CD4-positive, CD25-positive, alpha-beta regulatory T cell (primary cell): ENCODE results near the gene CD48. TPM values are rescaled to one million over a fixed set of nuclear protein-coding genes. Genes with fewer than 3 reads are reported as not detected.

ENCODE experiments used
- ATAC-seq, 2 donors: fragments of 150-1000 bp; cut with Tn5 transposase; one replicate each; pipeline ENCODE4 v1.10.0; 2021; ENCODE audit warnings: low read depth in 2 of 2, moderate number of reproducible peaks in 2 of 2, moderate library complexity in 1 of 2
- DNase-seq, 3 donors: peaks; one replicate each; pipeline versions ENCODE4 v3.0.0 to v3.0.0-alpha.2; 2012 to 2022; ENCODE audit warnings: mixed read lengths in 1 of 3
- H3K27ac ChIP-seq: one replicate; pipeline ENCODE4 v1.7.0; 2013; ENCODE audit warnings: mild to moderate bottlenecking, low read length; ENCODE audit not compliant: insufficient read depth, poor library complexity, severe bottlenecking
- H3K27me3 ChIP-seq: one replicate; pipeline ENCODE4 v1.7.0; 2013; ENCODE audit warnings: low read length; ENCODE audit not compliant: control insufficient read depth, insufficient read depth
- H3K36me3 ChIP-seq: one replicate; pipeline ENCODE4 v1.7.0; 2013; ENCODE audit warnings: mild to moderate bottlenecking, low read length, moderate library complexity; ENCODE audit not compliant: control insufficient read depth, insufficient read depth
- H3K4me1 ChIP-seq: 2 replicates; pipeline ENCODE4 v1.7.0; 2013; ENCODE audit warnings: mild to moderate bottlenecking, low read length; ENCODE audit not compliant: insufficient read depth, control insufficient read depth, poor library complexity, severe bottlenecking
- H3K4me3 ChIP-seq: one replicate; pipeline ENCODE4 v1.7.0; 2013; ENCODE audit warnings: low read depth, mild to moderate bottlenecking, low read length, moderate library complexity
- H3K9me3 ChIP-seq, 2 experiments: 1 replicate in 1 of 2; 2 replicates in 1 of 2; pipeline ENCODE4 v1.7.0; 2013; ENCODE audit warnings: low read length in 2 of 2, mild to moderate bottlenecking in 1 of 2, moderate library complexity in 1 of 2; ENCODE audit not compliant: control insufficient read depth in 2 of 2
- H3K27ac Mint-ChIP-seq, 3 donors: one replicate each; pipeline ENCODE4 v1.8.0; 2020 to 2022; ENCODE audit warnings: mild to moderate bottlenecking in 3 of 3, mixed read lengths in 3 of 3, moderate library complexity in 2 of 3
- H3K27me3 Mint-ChIP-seq: one replicate; pipeline ENCODE4 v1.8.0; 2022; ENCODE audit warnings: mild to moderate bottlenecking, mixed read lengths
- H3K36me3 Mint-ChIP-seq: one replicate; pipeline ENCODE4 v1.8.0; 2020; ENCODE audit warnings: mixed read lengths
- H3K4me1 Mint-ChIP-seq, 4 donors: one replicate each; pipeline ENCODE4 v1.8.0; 2020 to 2022; ENCODE audit warnings: mixed read lengths in 4 of 4, mild to moderate bottlenecking in 1 of 4
- H3K4me3 Mint-ChIP-seq, 4 donors: one replicate each; pipeline ENCODE4 v1.8.0; 2020 to 2022; ENCODE audit warnings: mild to moderate bottlenecking in 4 of 4, mixed read lengths in 4 of 4, moderate library complexity in 3 of 4
- H3K9me3 Mint-ChIP-seq, 7 donors: one replicate each; pipeline ENCODE4 v1.8.0; 2020 to 2022; ENCODE audit warnings: mixed read lengths in 7 of 7, mild to moderate bottlenecking in 3 of 7, moderate library complexity in 2 of 7
- polyA plus RNA-seq, 4 donors: library from polyadenylated mRNA; unstranded; fragments of 300-500 nt; fragmentation: Illumina TruSeq; gene quantifications; one replicate each; pipeline ENCODE4 v1.2.3, GENCODE V29; 2021
- total RNA-seq: library from RNA; stranded (reverse); gene quantifications from one replicate; pipeline ENCODE4 v1.2.3, GENCODE V29; 2022

Gene CD48
- total and polyA plus RNA-seq, 5 donors from 2014 or later, result 196 to 290 (median 242) TPM

DNA sequence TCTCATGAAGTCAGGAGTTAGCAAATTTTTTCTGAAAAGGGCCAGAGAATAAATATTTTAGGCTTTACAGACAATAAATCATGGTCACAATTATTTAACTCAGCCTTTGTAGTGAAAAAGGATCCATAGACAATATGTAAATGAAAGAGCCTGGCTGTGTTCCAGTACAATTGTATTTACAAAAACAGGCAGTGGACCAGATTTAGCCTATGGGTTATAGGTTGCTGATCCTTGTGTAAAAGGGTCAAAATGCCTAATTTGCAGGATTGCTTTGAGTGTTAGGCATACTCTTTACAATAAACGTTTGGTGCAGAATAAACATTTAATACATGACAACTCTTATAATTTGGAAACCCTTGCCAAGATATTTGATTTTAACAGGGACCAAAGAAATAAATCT, 33.9 kb upstream of the CD48 start:
- DNase-seq (no peak), ATAC-seq (no peak)
- H3K27me3 ChIP-seq, result no peaks in the 10 kb centered on the region
- H3K9me3 Mint-ChIP-seq, result no peaks in the 10 kb centered on the region
- H3K9me3 ChIP-seq, result no peaks in the 10 kb centered on the region
- peaks cover 11 to 25% (median 18%) of the 10 kb centered on the region in 4 donors for H3K4me1 Mint-ChIP-seq
- H3K27ac Mint-ChIP-seq, result no peak overlapping the region
- H3K27ac ChIP-seq, result no peak overlapping the region
- no peak overlapping the region for H3K4me3 ChIP-seq
- no peaks in the 10 kb centered on the region for H3K36me3 Mint-ChIP-seq
- H3K4me3 Mint-ChIP-seq, result no peak overlapping the region
- no peaks in the 10 kb centered on the region for H3K36me3 ChIP-seq
- no peaks in the 10 kb centered on the region for H3K4me1 ChIP-seq
- peaks cover 15% of the 10 kb centered on the region for H3K27me3 Mint-ChIP-seq

DNA sequence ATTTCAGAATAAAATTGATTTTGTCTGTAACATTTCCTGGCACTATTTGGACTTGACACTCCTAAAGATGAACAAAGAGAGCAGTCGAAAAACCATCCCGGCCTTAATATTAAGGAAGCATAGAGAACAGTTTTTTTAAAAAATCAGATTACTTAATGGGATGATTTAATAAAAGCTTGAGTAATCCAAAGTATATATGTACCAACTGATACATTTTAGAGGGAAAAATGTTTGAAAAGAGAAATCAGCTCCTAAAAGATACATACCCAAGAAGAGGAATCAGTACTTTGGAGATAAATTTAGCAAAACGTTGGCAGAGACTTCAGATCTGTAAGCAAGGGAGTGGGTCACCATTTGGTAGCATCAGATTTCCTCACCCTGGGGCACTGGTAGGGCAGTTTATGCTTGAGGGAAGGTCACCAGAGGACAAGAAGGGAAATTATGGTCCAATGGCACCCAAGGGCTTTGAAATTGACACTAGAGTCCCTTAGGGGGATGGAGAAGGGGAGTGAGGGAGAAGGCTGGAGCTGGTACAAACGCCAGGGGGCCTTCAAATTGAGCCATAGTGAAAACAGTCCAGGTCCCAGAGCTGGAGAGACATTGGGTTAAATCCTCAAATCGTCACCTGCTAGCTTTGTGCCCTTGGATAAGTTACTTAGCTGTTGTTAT, 33.4 kb upstream of the CD48 start:
- Mint-ChIP-seq H3K27ac (peak overlapping the region in 1 of 3 donors; percentile 67), H3K36me3 (no peaks in the 10 kb centered on the region), H3K4me1 (peaks cover 11 to 27% (median 18%) of the 10 kb centered on the region in 4 donors), H3K9me3 (no peaks in the 10 kb centered on the region), H3K4me3 (no peak overlapping the region), H3K27me3 (peaks cover 15% of the 10 kb centered on the region)
- Histone ChIP-seq H3K36me3 (no peaks in the 10 kb centered on the region), H3K4me1 (no peaks in the 10 kb centered on the region), H3K27me3 (no peaks in the 10 kb centered on the region), H3K4me3 (peak overlapping the region; percentile 50), H3K9me3 (no peaks in the 10 kb centered on the region), H3K27ac (no peak overlapping the region)
- DNase-seq (no peak), ATAC-seq (no peak)

- peak in 1 of 3 donors; percentile 78 for DNase-seq
- Histone ChIP-seq H3K4me1 (no peaks in the 10 kb centered on the region), H3K27ac (no peak overlapping the region), H3K9me3 (no peaks in the 10 kb centered on the region), H3K27me3 (no peaks in the 10 kb centered on the region), H3K36me3 (no peaks in the 10 kb centered on the region), H3K4me3 (peak overlapping the region; percentile 50)
- Mint-ChIP-seq H3K4me3 (peak overlapping the region in 1 of 4 donors; percentile 11), H3K27me3 (peaks cover 15% of the 10 kb centered on the region), H3K9me3 (no peaks in the 10 kb centered on the region), H3K36me3 (no peaks in the 10 kb centered on the region), H3K4me1 (peaks cover 11 to 28% (median 19%) of the 10 kb centered on the region in 4 donors), H3K27ac (peak overlapping the region; percentile 22 to 67 (median 66))
- peak; percentile 42 to 59 for ATAC-seq
Measured at GRCh38 chr1:160744199-160744851, 32.7 kb upstream of the CD48 start.

DNA sequence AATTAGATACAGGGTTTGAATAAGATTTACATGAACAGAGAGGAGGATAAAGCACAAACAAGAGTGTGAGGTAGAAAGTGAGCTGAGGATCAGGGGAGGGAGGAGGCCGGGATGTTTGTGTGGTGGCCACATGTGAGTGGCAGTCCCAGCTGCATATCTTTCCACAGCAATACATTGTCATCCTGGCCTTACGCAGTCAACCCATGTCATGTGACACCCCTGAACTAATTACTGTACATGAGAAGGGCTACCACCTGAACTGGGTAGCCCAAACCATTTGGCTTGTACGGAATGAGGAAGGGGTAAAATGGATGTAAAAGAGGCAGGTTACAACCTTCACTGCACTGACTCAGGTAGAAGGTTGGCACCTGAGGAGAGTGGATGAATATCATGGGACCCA, 31.6 kb upstream of the CD48 start:
- H3K4me3 ChIP-seq, result no peak overlapping the region
- DNase-seq (no peak), ATAC-seq (no peak)
- no peaks in the 10 kb centered on the region for H3K9me3 ChIP-seq
- H3K27ac ChIP-seq, result no peak overlapping the region
- no peaks in the 10 kb centered on the region for H3K36me3 ChIP-seq
- Mint-ChIP-seq H3K4me3 (no peak overlapping the region), H3K27me3 (peaks cover 11% of the 10 kb centered on the region), H3K9me3 (peaks cover 0 to 2% (median 0%) of the 10 kb centered on the region in 7 donors), H3K36me3 (no peaks in the 10 kb centered on the region), H3K4me1 (peaks cover 11 to 34% (median 23%) of the 10 kb centered on the region in 4 donors), H3K27ac (peak overlapping the region in 1 of 3 donors; percentile 18)
- no peaks in the 10 kb centered on the region for H3K4me1 ChIP-seq
- no peaks in the 10 kb centered on the region for H3K27me3 ChIP-seq

- Mint-ChIP-seq H3K27me3 (peaks cover 9% of the 10 kb centered on the region), H3K4me1 (peaks cover 18 to 34% (median 23%) of the 10 kb centered on the region in 4 donors), H3K4me3 (no peak overlapping the region), H3K36me3 (no peaks in the 10 kb centered on the region), H3K27ac (peak overlapping the region in 1 of 3 donors; percentile 18), H3K9me3 (peaks cover 0 to 2% (median 0%) of the 10 kb centered on the region in 7 donors)
- Histone ChIP-seq H3K4me3 (no peak overlapping the region), H3K27ac (no peak overlapping the region), H3K27me3 (no peaks in the 10 kb centered on the region), H3K9me3 (no peaks in the 10 kb centered on the region), H3K36me3 (no peaks in the 10 kb centered on the region), H3K4me1 (no peaks in the 10 kb centered on the region)
- DNase-seq (no peak), ATAC-seq (no peak)
Measured at GRCh38 chr1:160742428-160743127, 31.0 kb upstream of the CD48 start.

DNA sequence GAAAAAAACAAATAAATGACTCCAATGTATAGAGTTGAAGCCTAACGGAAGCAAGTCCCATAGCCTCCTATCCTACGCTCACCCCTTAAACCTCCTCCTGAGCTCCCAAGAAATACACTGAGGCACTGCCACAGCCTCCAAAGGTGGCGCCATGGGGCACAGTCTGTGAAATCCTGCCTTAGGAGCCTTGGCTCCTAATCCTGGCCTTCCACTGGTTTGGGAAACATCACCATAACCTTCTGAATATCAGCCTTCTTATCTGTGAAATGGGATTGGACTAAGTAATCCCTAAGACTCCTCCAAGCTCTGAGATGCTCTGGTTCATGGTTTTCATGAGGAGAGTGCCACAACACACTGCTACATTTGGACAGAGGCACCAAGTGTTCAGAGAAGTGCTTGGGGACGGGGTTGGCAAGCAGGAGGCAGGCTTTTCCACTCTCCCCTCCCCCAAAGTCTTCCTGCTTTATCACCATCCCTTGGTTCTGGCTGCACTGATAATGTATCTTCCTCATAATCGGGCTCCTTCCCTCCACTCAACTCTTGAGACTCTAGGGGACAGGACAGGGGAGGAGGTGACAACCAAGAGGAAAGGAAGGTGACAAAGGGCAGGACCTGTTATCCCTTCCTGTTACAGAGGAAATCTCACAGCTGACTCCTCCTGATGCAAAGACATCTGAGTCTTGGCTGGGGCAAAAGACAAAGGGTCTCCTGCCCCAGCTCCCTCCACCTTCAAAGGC, 30.2 kb upstream of the CD48 start:
- ATAC-seq (no peak), DNase-seq (no peak)
- no peaks in the 10 kb centered on the region for H3K4me1 ChIP-seq
- Mint-ChIP-seq H3K27ac (no peak overlapping the region), H3K4me1 (peaks cover 18 to 34% (median 23%) of the 10 kb centered on the region in 4 donors), H3K27me3 (peaks cover 13% of the 10 kb centered on the region), H3K9me3 (peaks cover 0 to 4% (median 2%) of the 10 kb centered on the region in 7 donors), H3K4me3 (no peak overlapping the region), H3K36me3 (no peaks in the 10 kb centered on the region)
- H3K27me3 ChIP-seq, result no peaks in the 10 kb centered on the region
- H3K4me3 ChIP-seq, result no peak overlapping the region
- no peak overlapping the region for H3K27ac ChIP-seq
- H3K36me3 ChIP-seq, result no peaks in the 10 kb centered on the region
- peaks cover 4 to 5% of the 10 kb centered on the region in 2 experiments for H3K9me3 ChIP-seq

GRCh38 chr1:160741092-160741501, 29.5 kb upstream of the CD48 start:
- H3K4me3 Mint-ChIP-seq, result no peak overlapping the region
- H3K27ac Mint-ChIP-seq, result no peak overlapping the region
- no peak overlapping the region for H3K4me3 ChIP-seq
- no peaks in the 10 kb centered on the region for H3K36me3 Mint-ChIP-seq
- H3K4me1 ChIP-seq, result no peaks in the 10 kb centered on the region
- H3K27ac ChIP-seq, result no peak overlapping the region
- H3K4me1 Mint-ChIP-seq, result peaks cover 18 to 34% (median 23%) of the 10 kb centered on the region in 4 donors
- ATAC-seq (no peak), DNase-seq (no peak)
- H3K9me3 Mint-ChIP-seq, result peaks cover 0 to 11% (median 2%) of the 10 kb centered on the region in 7 donors
- peaks cover 5 to 8% of the 10 kb centered on the region in 2 experiments for H3K9me3 ChIP-seq
- H3K27me3 ChIP-seq, result no peaks in the 10 kb centered on the region
- H3K36me3 ChIP-seq, result no peaks in the 10 kb centered on the region
- H3K27me3 Mint-ChIP-seq, result peaks cover 11% of the 10 kb centered on the region
